H1 (cell line): ENCODE results near the gene MYO9B. TPM values are rescaled to one million over a fixed set of nuclear protein-coding genes. Genes with fewer than 3 reads are reported as not detected.

ENCODE experiments used
- CTCF ChIA-PET: fragments of 300-600 bp; sonication (Branson Sonifier 250); formaldehyde crosslinking; loops from one replicate; lab custom pipeline; 2021; ENCODE audit not compliant: partially characterized antibody; lab: Charles Lee
- POLR2A ChIA-PET: fragments of 300-600 bp; sonication (Branson Sonifier 250); formaldehyde crosslinking; loops from one replicate; lab custom pipeline; 2021; ENCODE audit warnings: inconsistent platforms; ENCODE audit not compliant: partially characterized antibody; lab: Charles Lee
- DNase-seq, 2 experiments: peaks; one replicate each; pipeline versions ENCODE4 v3.0.0 to v3.0.0-alpha.2; 2010 to 2022; ENCODE audit warnings: low spot score in 2 of 2, low read depth in 1 of 2, mixed read lengths in 1 of 2
- FAIRE-seq: peaks from 2 replicates; lab custom pipeline; 2011; peaks lifted over from hg19 to GRCh38; lab: Jason Lieb, UNC
- H2AFZ ChIP-seq: 2 replicates; pipeline ENCODE4 v1.8.1; 2012; ENCODE audit warnings: low read length, inconsistent platforms
- H2AK5ac ChIP-seq: 2 replicates; pipeline ENCODE4 v1.6.1; 2013; ENCODE audit warnings: low read depth, low read length
- H2BK120ac ChIP-seq: replicated peaks from 2 replicates; pipeline ENCODE3; 2013; ENCODE audit warnings: low read depth, low read length, inconsistent platforms
- H2BK12ac ChIP-seq: 2 replicates; pipeline ENCODE4 v1.6.1; 2013; ENCODE audit warnings: low read depth, low read length
- H2BK15ac ChIP-seq: 2 replicates; pipeline ENCODE4 v1.6.1; 2013; ENCODE audit warnings: low read length
- H2BK20ac ChIP-seq: 2 replicates; pipeline ENCODE4 v1.6.1; 2013; ENCODE audit warnings: low read length
- H2BK5ac ChIP-seq: 2 replicates; pipeline ENCODE4 v1.6.1; 2013; ENCODE audit warnings: low read depth, low read length
- H3K14ac ChIP-seq: 2 replicates; pipeline ENCODE4 v1.6.1; 2013; ENCODE audit warnings: inconsistent platforms; ENCODE audit not compliant: insufficient read length
- H3K18ac ChIP-seq: 2 replicates; pipeline ENCODE4 v1.6.1; 2013; ENCODE audit warnings: low read length; ENCODE audit errors: extremely low read depth
- H3K23ac ChIP-seq: 2 replicates; pipeline ENCODE4 v1.6.1; 2013; ENCODE audit warnings: inconsistent platforms; ENCODE audit not compliant: insufficient read length
- H3K23me2 ChIP-seq: 2 replicates; pipeline ENCODE4 v1.6.1; 2013; ENCODE audit warnings: low read depth, low read length
- H3K27ac ChIP-seq: 2 replicates; pipeline ENCODE4 v1.6.1; 2011; ENCODE audit warnings: low read depth, low read length, inconsistent platforms
- H3K27me3 ChIP-seq, 4 experiments: replicated peaks in 1 of 4; 1 replicate in 1 of 4; 2 replicates in 3 of 4; pipeline versions ENCODE4 v1.6.1 to v1.8.1; 2011 to 2013; ENCODE audit warnings: low read length in 3 of 4, mild to moderate bottlenecking in 3 of 4, inconsistent platforms in 2 of 4, mixed read lengths in 2 of 4, moderate library complexity in 1 of 4; ENCODE audit not compliant: control insufficient read depth in 3 of 4, insufficient read depth in 3 of 4; ENCODE audit errors: extremely low read depth in 1 of 4
- H3K36me3 ChIP-seq, 4 experiments: 2 replicates each; pipeline versions ENCODE4 v1.6.1 to v1.8.1; 2011 to 2013; ENCODE audit warnings: mild to moderate bottlenecking in 4 of 4, low read length in 3 of 4, moderate library complexity in 2 of 4, control low read depth in 1 of 4, inconsistent platforms in 1 of 4; ENCODE audit not compliant: insufficient read depth in 4 of 4, control insufficient read depth in 2 of 4
- H3K4ac ChIP-seq: replicated peaks from 2 replicates; pipeline ENCODE3; 2013; ENCODE audit warnings: low read length, low read depth, mixed read lengths, inconsistent platforms; ENCODE audit not compliant: insufficient read length
- H3K4me1 ChIP-seq, 4 experiments: replicated peaks in 1 of 4; 1 replicate in 1 of 4; 2 replicates in 3 of 4; pipeline versions ENCODE4 v1.6.1 to v1.8.1; 2011 to 2013; ENCODE audit warnings: low read length in 3 of 4, inconsistent platforms in 2 of 4, mixed read lengths in 1 of 4; ENCODE audit not compliant: insufficient read depth in 4 of 4, control insufficient read depth in 3 of 4
- H3K4me2 ChIP-seq, 2 experiments: 2 replicates each; pipeline versions ENCODE4 v1.6.1 to v1.8.1; 2011 to 2013; ENCODE audit warnings: low read depth in 2 of 2, low read length in 2 of 2, control low read depth in 1 of 2, inconsistent platforms in 1 of 2, mild to moderate bottlenecking in 1 of 2; ENCODE audit not compliant: insufficient read depth in 1 of 2
- H3K4me3 ChIP-seq, 4 experiments: fragments of 200-600, 300-600 bp in 1 of 4; sonication (generic), shearing (Covaris generic), sonication (Bioruptor Twin) in 1 of 4; 2 replicates each; pipeline versions ENCODE4 v1.5.1 to v1.8.1; 2011 to 2016; ENCODE audit warnings: low read length in 4 of 4, low read depth in 3 of 4, control low read depth in 2 of 4, inconsistent platforms in 2 of 4, mild to moderate bottlenecking in 2 of 4, mixed read lengths in 1 of 4, moderate library complexity in 1 of 4; ENCODE audit not compliant: insufficient read depth in 2 of 4; ENCODE audit errors: extremely low read depth in 1 of 4
- H3K56ac ChIP-seq: replicated peaks from 2 replicates; pipeline ENCODE3; 2013; ENCODE audit warnings: low read depth, mild to moderate bottlenecking, mixed read lengths, low read length, inconsistent platforms; ENCODE audit not compliant: insufficient read length
- H3K79me1 ChIP-seq: 2 replicates; pipeline ENCODE4 v1.6.1; 2013; ENCODE audit warnings: low read depth, low read length, control low read depth
- H3K79me2 ChIP-seq, 2 experiments: 2 replicates each; pipeline versions ENCODE4 v1.6.1 to v1.8.1; 2012 to 2013; ENCODE audit warnings: low read length in 2 of 2, mild to moderate bottlenecking in 2 of 2, inconsistent platforms in 1 of 2; ENCODE audit not compliant: insufficient read depth in 2 of 2, control insufficient read depth in 1 of 2
- H3K9ac ChIP-seq, 4 experiments: replicated peaks in 1 of 4; 1 replicate in 1 of 4; 2 replicates in 3 of 4; pipeline versions ENCODE4 v1.6.1 to v1.8.1; 2011 to 2013; ENCODE audit warnings: low read depth in 3 of 4, low read length in 3 of 4, control low read depth in 2 of 4, mild to moderate bottlenecking in 2 of 4, moderate library complexity in 2 of 4, inconsistent platforms in 1 of 4; ENCODE audit errors: extremely low read depth in 1 of 4
- H3K9me3 ChIP-seq, 2 experiments: 2 replicates each; pipeline versions ENCODE4 v1.6.1 to v1.8.1; 2012 to 2013; ENCODE audit warnings: mild to moderate bottlenecking in 2 of 2, moderate library complexity in 2 of 2, control low read depth in 1 of 2, inconsistent platforms in 1 of 2, low read depth in 1 of 2, low read length in 1 of 2, mixed read lengths in 1 of 2; ENCODE audit not compliant: insufficient read depth in 2 of 2
- H4K20me1 ChIP-seq, 2 experiments: replicated peaks in 1 of 2; 2 replicates each; pipeline versions ENCODE3 to v1.8.1; 2011 to 2013; ENCODE audit warnings: inconsistent platforms in 2 of 2, low read length in 2 of 2, mild to moderate bottlenecking in 1 of 2; ENCODE audit not compliant: insufficient read depth in 2 of 2, control insufficient read depth in 1 of 2
- H4K5ac ChIP-seq: 2 replicates; pipeline ENCODE4 v1.6.1; 2013; ENCODE audit warnings: low read length, low read depth, mixed read lengths, inconsistent platforms; ENCODE audit not compliant: insufficient read length
- H4K8ac ChIP-seq: 2 replicates; pipeline ENCODE4 v1.8.0; 2013; ENCODE audit warnings: mild to moderate bottlenecking, moderate library complexity, low read length, inconsistent platforms; ENCODE audit not compliant: insufficient read depth; ENCODE audit errors: extremely low read depth
- H4K91ac ChIP-seq: replicated peaks from 2 replicates; pipeline ENCODE3; 2013; ENCODE audit warnings: low read length, mixed read lengths, inconsistent platforms; ENCODE audit not compliant: insufficient read length
- BACH1 ChIP-seq: IDR thresholded peaks from 2 replicates; pipeline ENCODE4 v1.6.1; 2012; ENCODE audit warnings: low read length, improper control_type of control experiment
- BCL11A ChIP-seq, 2 experiments: IDR thresholded peaks; one replicate each; pipeline ENCODE4 v1.6.1; 2011; ENCODE audit warnings: low read depth in 2 of 2, low read length in 2 of 2, mild to moderate bottlenecking in 2 of 2
- CHD2 ChIP-seq: IDR thresholded peaks from 2 replicates; pipeline ENCODE4 v1.6.1; 2012; ENCODE audit warnings: low read length, improper control_type of control experiment
- GABPA ChIP-seq: IDR thresholded peaks from 2 replicates; pipeline ENCODE4 v1.6.1; 2011; ENCODE audit warnings: mild to moderate bottlenecking, low read length, moderate library complexity, borderline replicate concordance; ENCODE audit not compliant: insufficient read depth
- JUN ChIP-seq: IDR thresholded peaks from 2 replicates; pipeline ENCODE4 v1.6.1; 2011; ENCODE audit warnings: low read depth, mild to moderate bottlenecking, improper control_type of control experiment, low read length
- KDM5A ChIP-seq: fragments of 200-600 bp; IDR thresholded peaks from 2 replicates; pipeline ENCODE4 v1.7.1; 2012; ENCODE audit warnings: mild to moderate bottlenecking, low read length, inconsistent platforms, mixed read lengths
- RBBP5 ChIP-seq: IDR thresholded peaks from 2 replicates; pipeline ENCODE4 v1.7.1; 2012; ENCODE audit warnings: low read depth, mild to moderate bottlenecking, inconsistent platforms, low read length, moderate library complexity, borderline replicate concordance
- RFX5 ChIP-seq: IDR thresholded peaks from 2 replicates; pipeline ENCODE4 v1.6.1; 2011; ENCODE audit warnings: low read depth, low read length, improper control_type of control experiment, borderline replicate concordance
- SRF ChIP-seq: IDR thresholded peaks from 2 replicates; pipeline ENCODE4 v1.6.1; 2011; ENCODE audit warnings: mild to moderate bottlenecking, low read depth, low read length, moderate library complexity
- TCF12 ChIP-seq: IDR thresholded peaks from 2 replicates; pipeline ENCODE4 v1.6.1; 2011; ENCODE audit warnings: low read depth, mild to moderate bottlenecking, low read length
- WGBS, 2 experiments: shearing (Covaris generic) in 1 of 2; methylation state at CpG; one replicate each; pipeline versions ENCODE4 v1.1.6 to v1.1.7; 2013 to 2015; ENCODE audit warnings: low lambda C conversion rate in 2 of 2, mixed read lengths in 2 of 2, inconsistent platforms in 1 of 2, low coverage in 1 of 2, missing lambda C conversion rate in 1 of 2; ENCODE audit not compliant: insufficient replicate concordance in 2 of 2, insufficient coverage in 1 of 2, insufficient read length in 1 of 2; ENCODE audit errors: extremely low coverage in 1 of 2, missing lambda C conversion rate in 1 of 2; 5-methylcytosine and 5-hydroxymethylcytosine counted together
- polyA plus RNA-seq, 7 experiments: library from polyadenylated mRNA; depleted of rRNA in 3 of 7; stranded (reverse) in 5 of 7; unstranded in 2 of 7; fragments of >200 nt in 5 of 7; fragments of 200-250 nt in 2 of 7; gene quantifications; 1 replicate in 5 of 7; 2 replicates in 1 of 7; 4 replicates in 1 of 7; pipeline versions ENCODE4 v1.2.1 to v1.2.3, GENCODE V29; 2011 to 2013; ENCODE audit warnings: missing spikeins in 2 of 7, mixed read lengths in 2 of 7
- total RNA-seq: library from RNA; stranded (reverse); fragmentation: NEBNext Ultra II Directional; extraction: Animal tissue kit (Norgen Biotek cat#: 25700); gene quantifications from 2 replicates; pipeline ENCODE4 v1.2.1, GENCODE V29; 2021

Gene MYO9B
- total and polyA plus RNA-seq, 2 of the 8 experiments (the other 6 are each of a cell fraction or from before 2014, with no cell fraction given), result 27.6 to 77.1 TPM

- peaks cover 7 to 8% of the 10 kb centered on the region in 2 experiments for H4K20me1 ChIP-seq
- ChIA-PET CTCF (interaction anchor here (1.2 kb wide), 1 partner anchor 46 kb away, joined by 3 read pairs; no protein-coding TSS in a partner anchor), POLR2A (interaction anchor here (0.6 to 1.0 kb wide), 2 partner anchors 28 to 167 kb away, joined by 4 read pairs; no protein-coding TSS in a partner anchor)
- WGBS, 2 experiments, result 89% methylated on average over 17 of the region's 17 CpGs; no CpG with 5 or more reads in 1 of the 2 experiments
- no peak overlapping the region for H2BK20ac ChIP-seq
- no peak overlapping the region for H3K18ac ChIP-seq
- H4K91ac ChIP-seq, result no peak overlapping the region
- DNase-seq, result no peak
- H3K9ac ChIP-seq, result no peak overlapping the region
- H3K79me1 ChIP-seq, result peaks cover 2% of the 10 kb centered on the region; the same call in 1 of the 2 replicates
- 0 out of 2 replicates have a peak overlapping the region, but pooled peaks have one; percentile 12 for H2BK5ac ChIP-seq
- H3K4me2 ChIP-seq, result no peak overlapping the region; a peak in 1 of 4 replicates
- no peak overlapping the region for H2BK12ac ChIP-seq
- H3K36me3 ChIP-seq, result no peaks in the 10 kb centered on the region
- no peak overlapping the region for H2BK120ac ChIP-seq
- H3K79me2 ChIP-seq, result no peaks in the 10 kb centered on the region
- peak overlapping the region; percentile 4; the same call in 1 of the 2 replicates for H3K27ac ChIP-seq
- no peak overlapping the region for H4K5ac ChIP-seq
- no peak overlapping the region for H2AFZ ChIP-seq
- H4K8ac ChIP-seq, result no peak overlapping the region; the same call in 1 of the 2 replicates
- H3K4ac ChIP-seq, result no peak overlapping the region
- H3K4me3 ChIP-seq, result no peak overlapping the region
- H3K4me1 ChIP-seq, result peaks cover 5 to 18% (median 13%) of the 10 kb centered on the region in 4 experiments
- H3K23ac ChIP-seq, result no peak overlapping the region
- H3K27me3 ChIP-seq, result no peaks in the 10 kb centered on the region
- FAIRE-seq, result no peak
- no peak for TF ChIP-seq RBBP5
- no peak for TF ChIP-seq TCF12
- no peak for TF ChIP-seq GABPA
- TF ChIP-seq CHD2, result no peak
- TF ChIP-seq KDM5A, result no peak
- no peak for TF ChIP-seq SRF
- no peak for TF ChIP-seq JUN
- no peak for TF ChIP-seq BCL11A (IDR thresholded peaks at IDR 0.05; ENCODE audit: low read depth in 2 of 2, low read length in 2 of 2)
- no peak for TF ChIP-seq BACH1
- no peak for TF ChIP-seq RFX5
- H3K14ac ChIP-seq, result no peak overlapping the region
- H2AK5ac ChIP-seq, result 0 out of 2 replicates have a peak overlapping the region, but pooled peaks have one; percentile 28
- H3K23me2 ChIP-seq, result peaks cover 2% of the 10 kb centered on the region; the same call in 1 of the 2 replicates
- H3K56ac ChIP-seq, result no peak overlapping the region
- no peaks in the 10 kb centered on the region for H3K9me3 ChIP-seq
- H2BK15ac ChIP-seq, result no peak overlapping the region
These were observed 37.7 kb downstream of the MYO9B start for GRCh38 chr19:17113127-17113785.
